Fibroblast of villous mesenchyme (primary cell): ENCODE results near the gene POC1A. TPM values are rescaled to one million over a fixed set of nuclear protein-coding genes. Genes with fewer than 3 reads are reported as not detected.

ENCODE experiments used
- DNase-seq: peaks from one replicate; pipeline ENCODE4 v3.0.0-alpha.2; 2010; ENCODE audit warnings: low read depth
- H3K4me3 ChIP-seq: 2 replicates; pipeline ENCODE4 v1.5.1; 2011; ENCODE audit warnings: low read depth, mild to moderate bottlenecking, low read length
- total RNA-seq: library from RNA; depleted of rRNA; stranded (reverse); fragments of >200 nt; gene quantifications from 2 replicates; pipeline ENCODE4 v1.2.3, GENCODE V29; 2012
- TF ChIP-seq, protein P1 (sequence below): IDR thresholded peaks from 2 replicates; pipeline ENCODE4 v1.5.1; 2012; ENCODE audit warnings: low read depth, mild to moderate bottlenecking, low read length; ENCODE audit not compliant: insufficient read depth

POC1A gene
- total RNA-seq, 1 donor = 5.6 TPM

DNA sequence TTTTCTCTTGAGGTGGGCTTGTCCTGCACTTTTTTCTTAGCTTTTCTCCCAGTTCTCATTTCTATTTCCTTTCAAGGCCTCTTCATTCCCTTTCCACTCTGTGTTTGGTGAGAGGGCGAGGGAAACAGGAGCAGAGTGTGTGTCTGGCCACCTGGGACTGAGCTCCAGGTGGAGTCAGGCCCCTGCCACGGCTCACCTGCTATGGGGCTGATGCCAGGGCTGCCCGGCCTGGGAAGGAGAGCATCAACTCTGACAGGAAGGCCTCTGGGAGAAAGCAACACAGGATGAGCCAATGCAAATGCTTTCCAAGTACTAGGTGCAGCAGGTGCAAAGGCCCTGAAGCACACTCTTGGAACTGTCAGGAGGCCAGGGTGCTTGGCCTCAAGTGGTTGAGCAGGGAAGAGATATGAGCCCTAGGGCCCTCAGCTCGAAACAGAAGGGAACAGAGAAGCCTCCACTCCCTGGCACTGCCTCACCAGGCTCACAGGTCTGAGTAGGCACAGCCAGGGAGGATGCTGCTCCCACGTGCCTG lies 70.6 kb downstream of the POC1A start:
- no peak overlapping the region for H3K4me3 ChIP-seq
- TF ChIP-seq, protein P1, sequence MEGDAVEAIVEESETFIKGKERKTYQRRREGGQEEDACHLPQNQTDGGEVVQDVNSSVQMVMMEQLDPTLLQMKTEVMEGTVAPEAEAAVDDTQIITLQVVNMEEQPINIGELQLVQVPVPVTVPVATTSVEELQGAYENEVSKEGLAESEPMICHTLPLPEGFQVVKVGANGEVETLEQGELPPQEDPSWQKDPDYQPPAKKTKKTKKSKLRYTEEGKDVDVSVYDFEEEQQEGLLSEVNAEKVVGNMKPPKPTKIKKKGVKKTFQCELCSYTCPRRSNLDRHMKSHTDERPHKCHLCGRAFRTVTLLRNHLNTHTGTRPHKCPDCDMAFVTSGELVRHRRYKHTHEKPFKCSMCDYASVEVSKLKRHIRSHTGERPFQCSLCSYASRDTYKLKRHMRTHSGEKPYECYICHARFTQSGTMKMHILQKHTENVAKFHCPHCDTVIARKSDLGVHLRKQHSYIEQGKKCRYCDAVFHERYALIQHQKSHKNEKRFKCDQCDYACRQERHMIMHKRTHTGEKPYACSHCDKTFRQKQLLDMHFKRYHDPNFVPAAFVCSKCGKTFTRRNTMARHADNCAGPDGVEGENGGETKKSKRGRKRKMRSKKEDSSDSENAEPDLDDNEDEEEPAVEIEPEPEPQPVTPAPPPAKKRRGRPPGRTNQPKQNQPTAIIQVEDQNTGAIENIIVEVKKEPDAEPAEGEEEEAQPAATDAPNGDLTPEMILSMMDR = no peak
- no peak for DNase-seq

DNA sequence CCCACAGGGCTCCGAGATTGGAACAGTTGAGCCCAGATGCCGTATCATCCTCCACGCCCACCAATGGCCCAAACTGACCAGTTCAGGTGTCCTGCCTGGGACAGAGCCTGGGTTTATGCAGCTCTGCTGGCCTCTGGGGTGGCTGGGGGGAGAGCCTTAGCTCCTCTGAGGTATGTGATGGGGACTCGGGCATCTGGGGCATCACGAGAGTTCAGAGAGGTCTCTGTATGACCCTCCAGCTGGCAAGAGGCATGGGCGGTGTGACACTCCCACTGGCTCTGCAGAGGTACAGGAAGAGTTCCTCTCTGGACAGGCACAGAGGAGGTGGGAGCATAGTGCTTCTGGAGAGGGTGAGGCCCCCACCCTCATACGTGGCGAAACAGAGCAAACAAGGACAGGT lies 71.3 kb downstream of the POC1A start:
- TF ChIP-seq, protein P1 = no peak
- no peak for DNase-seq
- no peak overlapping the region for H3K4me3 ChIP-seq

DNA sequence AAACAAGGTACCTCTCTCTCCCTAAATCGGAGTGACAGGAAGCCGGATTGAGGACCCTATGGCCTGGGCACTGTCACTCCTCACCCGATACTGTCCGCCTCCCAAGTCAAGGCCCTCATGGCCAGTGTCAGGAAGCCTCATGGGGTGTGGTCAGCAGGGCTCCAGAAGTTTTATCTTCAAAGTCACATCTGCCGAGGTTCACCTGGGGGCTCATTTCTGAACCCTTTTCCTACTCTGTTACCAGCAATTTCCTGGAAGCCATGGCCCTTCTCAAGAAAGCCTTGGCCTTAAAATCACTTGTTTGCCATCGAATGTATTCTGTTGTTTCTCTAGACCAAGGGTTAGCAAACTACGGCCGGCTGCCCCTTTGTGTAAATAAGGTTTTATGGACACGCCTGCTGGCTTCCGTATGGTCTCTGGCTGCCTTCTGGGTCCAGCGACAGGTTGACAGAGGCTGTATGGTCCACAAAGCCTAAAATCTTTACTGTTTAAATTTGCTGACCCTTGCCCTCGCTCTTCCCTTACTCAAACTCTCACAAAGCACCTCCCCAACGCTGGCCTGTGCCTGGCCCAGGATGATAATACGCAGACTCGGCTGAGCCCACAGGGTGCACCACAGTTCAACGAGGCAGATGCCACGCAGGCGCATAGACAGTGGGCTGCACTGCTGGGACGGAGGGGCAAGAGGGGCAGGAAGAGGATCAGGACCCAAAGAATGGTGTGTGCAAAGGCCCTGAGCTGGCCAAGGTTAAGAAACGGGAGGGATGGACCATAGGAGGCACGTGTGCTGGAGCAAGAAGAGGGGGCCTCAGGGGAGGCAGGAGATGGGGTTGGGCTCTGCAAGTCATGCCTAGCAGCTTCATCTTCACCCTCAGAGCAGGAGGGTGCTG lies 73.1 kb downstream of the POC1A start:
- DNase-seq = peak; percentile 21
- no peak overlapping the region for H3K4me3 ChIP-seq
- TF ChIP-seq, protein P1 = no peak

DNA sequence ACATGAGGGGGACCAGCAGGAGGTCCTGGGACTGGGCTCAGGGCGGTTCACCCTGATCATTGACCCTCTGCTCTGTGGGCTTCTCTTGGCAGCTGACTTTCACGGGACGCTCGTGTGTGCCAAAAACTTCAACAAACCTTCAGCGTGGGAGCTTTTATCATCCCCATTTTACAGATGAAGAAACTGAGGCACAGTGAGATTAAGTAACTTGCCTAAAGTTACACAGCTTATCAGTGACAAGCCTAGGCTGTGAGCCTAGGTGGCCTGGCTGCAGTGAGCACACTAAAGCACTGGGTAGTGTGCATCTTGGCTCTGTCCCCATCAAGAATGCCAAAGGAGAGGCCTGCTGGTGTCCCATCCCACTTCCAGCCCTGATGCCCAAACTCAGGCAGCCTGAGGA lies 74.3 kb downstream of the POC1A start:
- TF ChIP-seq, protein P1 = no peak
- DNase-seq = no peak
- no peak overlapping the region for H3K4me3 ChIP-seq

DNA sequence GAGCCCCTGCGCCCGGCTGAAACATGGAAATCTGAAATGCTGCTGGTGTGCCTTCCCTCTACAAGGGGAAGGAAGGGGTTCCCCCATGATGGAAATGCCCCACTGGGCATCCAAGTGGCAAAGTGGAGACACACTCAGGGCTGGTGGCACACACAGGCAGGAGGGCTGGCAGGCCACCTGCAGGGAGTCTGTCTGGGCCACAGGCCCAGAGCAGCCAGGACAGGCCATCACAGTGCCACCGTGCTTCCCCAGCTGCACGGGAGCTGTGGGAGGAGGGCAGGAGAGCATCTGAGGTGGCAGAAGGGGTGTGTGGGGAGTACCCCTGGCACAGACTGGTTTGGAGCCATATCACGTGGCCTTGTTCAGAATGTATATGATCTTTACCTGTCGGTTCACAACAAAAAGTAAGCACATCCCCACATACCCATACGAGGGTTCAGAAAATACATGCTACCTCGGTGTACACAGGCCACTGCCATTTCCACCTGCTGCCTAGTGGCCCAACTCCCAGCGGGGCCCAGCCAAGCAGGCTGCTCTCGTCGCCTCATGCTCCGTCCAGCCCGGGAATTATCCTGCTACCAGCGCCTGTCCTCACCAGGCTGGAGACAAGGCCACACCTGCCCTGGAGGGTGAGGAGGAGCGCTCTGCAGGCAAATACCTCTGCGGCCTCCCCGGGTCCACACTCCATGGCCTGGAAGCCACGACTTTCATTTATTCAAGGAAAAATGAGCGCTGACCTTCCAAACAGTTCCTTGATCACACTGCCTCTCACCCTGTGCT lies 75.3 kb downstream of the POC1A start:
- TF ChIP-seq, protein P1 = no peak
- no peak for DNase-seq
- H3K4me3 ChIP-seq = no peak overlapping the region

DNA sequence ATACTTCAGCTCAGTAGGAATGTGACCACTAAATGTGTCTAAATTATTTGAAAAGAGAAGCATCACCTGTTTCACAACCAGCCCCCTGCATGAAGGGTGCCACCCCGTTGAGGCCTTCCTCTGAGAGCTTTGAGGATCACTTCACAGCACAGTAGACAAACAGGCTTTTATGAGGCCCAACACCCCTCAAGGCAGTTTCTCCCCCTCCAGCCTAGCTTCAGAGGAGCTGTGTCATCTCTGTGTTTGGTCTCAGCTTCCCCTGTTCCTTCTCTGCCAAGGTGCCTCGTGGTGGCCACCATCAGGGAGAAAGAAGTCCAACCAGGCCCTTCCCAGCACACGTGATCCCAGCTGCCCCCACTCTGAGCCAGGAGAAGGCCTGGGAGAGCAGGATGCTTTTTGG lies 76.3 kb downstream of the POC1A start:
- H3K4me3 ChIP-seq = no peak overlapping the region
- TF ChIP-seq, protein P1 = no peak
- no peak for DNase-seq
